GM12873 (cell line): ENCODE data around the gene TMEM63C.

Experiments used
- CTCF ChIP-seq: IDR thresholded peaks from 2 replicates; pipeline ENCODE4 v1.5.1; 2012; ENCODE audit warnings: low read depth, mild to moderate bottlenecking, moderate library complexity, low read length, control low read depth; ENCODE audit not compliant: insufficient read depth; ENCODE audit errors: missing control alignments

Gene TMEM63C

GRCh38 chr14:77286576-77286975, 105.0 kb downstream of the TMEM63C start:
- TF ChIP-seq CTCF, result no peak

GRCh38 chr14:77290705-77291104, 109.1 kb downstream of the TMEM63C start:
- TF ChIP-seq CTCF, result peak; percentile 25

DNA sequence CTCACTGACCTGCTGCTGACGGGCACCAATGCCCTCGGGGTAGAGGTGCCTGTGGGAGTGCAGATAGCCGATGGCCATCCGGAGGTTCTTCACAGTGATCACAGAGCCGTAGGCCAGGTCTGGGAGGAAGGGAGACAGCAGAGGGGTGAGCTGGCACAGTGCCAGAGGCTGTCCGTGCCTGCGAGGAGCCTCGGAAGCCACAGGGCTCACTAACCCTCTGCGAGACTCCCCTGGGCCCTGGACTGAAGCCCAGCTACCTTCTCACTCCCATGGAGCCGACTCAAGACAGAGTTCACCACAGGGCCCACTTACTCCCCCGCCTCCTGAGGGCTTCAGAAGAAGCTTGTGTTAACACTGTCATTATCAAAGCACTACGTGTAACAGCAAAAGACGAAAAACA, 114.6 kb downstream of the TMEM63C start:
- TF ChIP-seq CTCF, result no peak

GRCh38 chr14:77296906-77297305, 115.3 kb downstream of the TMEM63C start:
- no peak for TF ChIP-seq CTCF

DNA sequence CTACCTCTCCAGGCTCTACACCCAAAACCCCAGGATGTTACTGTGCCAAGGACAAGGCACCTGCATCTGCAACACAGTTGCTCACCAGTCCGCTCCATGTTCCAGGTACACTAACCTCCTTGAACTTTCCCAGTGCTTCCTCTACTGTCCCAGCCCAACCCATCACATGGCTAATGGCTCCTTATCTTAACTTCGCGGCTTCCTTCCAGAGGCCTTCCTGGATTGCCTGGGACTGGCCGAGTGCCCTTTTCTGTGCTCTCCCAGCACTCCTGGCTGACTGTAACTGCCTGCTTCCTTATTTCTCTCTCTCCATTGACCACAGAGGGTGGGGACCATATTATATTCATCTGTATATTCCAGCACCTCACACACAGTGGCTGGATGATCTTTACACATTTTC, 118.2 kb downstream of the TMEM63C start:
- TF ChIP-seq CTCF, result no peak

- TF ChIP-seq CTCF, result peak; percentile 85
Measured at GRCh38 chr14:77301103-77301502, 119.5 kb downstream of the TMEM63C start.

- no peak for TF ChIP-seq CTCF
Measured at GRCh38 chr14:77302926-77303325, 121.3 kb downstream of the TMEM63C start.
